BLaER1 treated with 17β-estradiol and CSF1 and Interleukin-3, amounts not matched to agents 10 nM and 100 nM (cell line): Measurements from ENCODE around the gene C14orf93.

Experiments
- H3K27ac ChIP-seq, 11 experiments: shearing (Covaris generic); formaldehyde crosslinking; 2 replicates each; pipeline ENCODE4 v1.8.1; 2022
- H3K27me3 ChIP-seq, 11 experiments: shearing (Covaris generic); formaldehyde crosslinking; 2 replicates each; pipeline ENCODE4 v1.8.1; 2022
- H3K36me3 ChIP-seq, 11 experiments: shearing (Covaris generic); formaldehyde crosslinking; 2 replicates each; pipeline ENCODE4 v1.8.1; 2022
- H3K4me1 ChIP-seq, 10 experiments: shearing (Covaris generic); formaldehyde crosslinking; 2 replicates each; pipeline ENCODE4 v1.8.1; 2022
- H3K4me2 ChIP-seq, 11 experiments: shearing (Covaris generic); formaldehyde crosslinking; 2 replicates each; pipeline ENCODE4 v1.8.1; 2022
- H3K4me3 ChIP-seq, 10 experiments: shearing (Covaris generic); formaldehyde crosslinking; 2 replicates each; pipeline ENCODE4 v1.8.1; 2022
- H3K9ac ChIP-seq, 11 experiments: shearing (Covaris generic); formaldehyde crosslinking; 2 replicates each; pipeline ENCODE4 v1.8.1; 2022
- H3K9me3 ChIP-seq, 11 experiments: shearing (Covaris generic); formaldehyde crosslinking; replicated peaks in 1 of 11; 2 replicates each; pipeline ENCODE4 v1.8.1; 2022
- H4K20me1 ChIP-seq, 11 experiments: shearing (Covaris generic); formaldehyde crosslinking; 2 replicates each; pipeline ENCODE4 v1.8.1; 2022
- Cebpa-rat ChIP-seq, 11 experiments: shearing (Covaris generic); IDR thresholded peaks; 2 replicates each; pipeline ENCODE4 v1.8.1; 2022

C14orf93 gene

DNA sequence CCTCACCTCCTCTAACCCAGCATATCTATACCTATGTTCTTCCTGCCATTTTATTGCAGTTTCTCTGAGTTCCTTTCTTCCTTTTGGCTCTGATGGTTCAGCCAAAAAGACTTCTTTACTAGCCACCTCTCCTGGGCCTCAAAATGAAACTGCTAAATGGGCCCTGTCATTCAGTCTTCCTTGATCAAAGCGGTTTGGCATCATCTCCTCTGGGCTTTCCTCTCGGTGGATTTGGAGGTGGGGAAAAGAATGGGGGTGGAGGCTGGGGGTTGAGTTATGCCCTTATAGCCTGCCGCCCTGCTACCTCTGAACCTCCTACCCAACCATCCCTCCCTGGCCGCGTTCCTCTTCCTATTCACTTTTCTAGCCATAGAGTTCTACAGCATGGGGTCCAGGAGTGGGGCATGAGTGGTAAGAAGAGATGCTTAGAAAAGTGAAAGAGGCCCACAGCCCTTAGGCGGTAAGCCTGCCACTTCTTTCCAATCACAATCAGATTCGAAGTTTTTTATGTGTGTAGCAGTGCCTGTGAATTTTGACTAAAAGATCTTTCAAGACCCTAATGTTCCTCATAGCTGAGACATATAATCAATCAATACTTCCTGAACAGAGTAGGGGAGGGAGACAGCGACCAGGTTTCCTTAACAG, 30.1 kb downstream of the C14orf93 start:
- Histone ChIP-seq H4K20me1 (peaks cover 0 to 32% (median 0%) of the 10 kb centered on the region in 11 experiments; a peak in 6 of 22 replicates), H3K4me2 (peak overlapping the region; percentile 32 to 98 (median 94); a peak in 20 of 22 replicates), H3K27me3 (peaks cover 20 to 40% (median 30%) of the 10 kb centered on the region in 11 experiments), H3K9me3 (no peaks in the 10 kb centered on the region), H3K9ac (peak overlapping the region in 7 of 11 experiments; percentile 33 to 85 (median 69); a peak in 13 of 22 replicates), H3K4me3 (peak overlapping the region in 8 of 10 experiments; percentile 52 to 84 (median 76); a peak in 15 of 20 replicates), H3K27ac (peak overlapping the region in 4 of 11 experiments; percentile 8 to 48 (median 32); a peak in 4 of 22 replicates), H3K4me1 (peaks cover 10 to 76% (median 67%) of the 10 kb centered on the region in 10 experiments), H3K36me3 (peaks cover 0 to 21% (median 8%) of the 10 kb centered on the region in 11 experiments; a peak in 12 of 22 replicates)
- TF ChIP-seq Cebpa-rat (IDR thresholded peaks at IDR 0.05) = no peak

DNA sequence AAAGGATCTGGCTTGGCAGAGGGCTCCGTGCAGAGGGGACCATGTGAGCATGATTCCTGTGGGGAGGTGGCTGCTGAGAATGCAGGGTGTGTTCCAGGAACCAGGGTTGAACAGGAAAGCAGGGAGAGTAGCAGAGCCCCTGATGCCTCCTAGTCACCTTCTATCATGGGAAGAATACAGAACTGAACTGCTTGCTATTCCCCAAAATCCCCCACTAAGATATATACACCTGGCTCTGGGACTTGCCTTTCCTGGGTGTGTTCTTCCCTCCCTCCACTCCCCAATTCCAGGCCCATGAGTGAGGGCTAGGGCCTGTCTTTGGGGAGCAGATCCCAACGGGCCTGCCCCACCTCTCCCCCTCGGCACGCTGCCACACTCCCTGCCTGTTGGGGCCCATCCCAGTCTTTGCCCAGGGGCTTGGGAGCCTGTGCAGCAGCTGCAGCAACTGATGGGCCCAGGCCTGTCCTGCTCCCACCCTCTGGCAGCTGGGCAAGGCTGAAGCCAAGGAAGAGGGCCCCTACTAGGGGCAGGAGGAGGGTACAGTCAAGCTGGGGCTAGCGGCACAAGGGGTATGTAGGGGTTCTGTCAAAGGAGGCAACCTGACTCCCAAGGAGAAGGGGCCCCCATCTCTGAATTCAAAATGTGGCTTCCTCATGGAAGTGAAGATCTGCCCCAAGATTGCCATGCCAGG, 30.8 kb downstream of the C14orf93 start:
- Histone ChIP-seq H3K9ac (peak overlapping the region in 4 of 11 experiments; percentile 12 to 85 (median 76); a peak in 4 of 22 replicates), H3K9me3 (no peaks in the 10 kb centered on the region), H3K36me3 (peaks cover 0 to 28% (median 16%) of the 10 kb centered on the region in 11 experiments; a peak in 14 of 22 replicates), H3K4me2 (peak overlapping the region in 9 of 11 experiments; percentile 78 to 98 (median 95); a peak in 18 of 22 replicates), H4K20me1 (peaks cover 0 to 32% (median 0%) of the 10 kb centered on the region in 11 experiments; a peak in 6 of 22 replicates), H3K27me3 (peaks cover 20 to 40% (median 30%) of the 10 kb centered on the region in 11 experiments), H3K4me3 (peak overlapping the region in 3 of 10 experiments; percentile 71 to 82 (median 77); a peak in 1 of 20 replicates), H3K4me1 (peaks cover 10 to 69% (median 62%) of the 10 kb centered on the region in 10 experiments), H3K27ac (peak overlapping the region in 1 of 11 experiments; percentile 9; a peak in 1 of 22 replicates)
- TF ChIP-seq Cebpa-rat (IDR thresholded peaks at IDR 0.05) = no peak

DNA sequence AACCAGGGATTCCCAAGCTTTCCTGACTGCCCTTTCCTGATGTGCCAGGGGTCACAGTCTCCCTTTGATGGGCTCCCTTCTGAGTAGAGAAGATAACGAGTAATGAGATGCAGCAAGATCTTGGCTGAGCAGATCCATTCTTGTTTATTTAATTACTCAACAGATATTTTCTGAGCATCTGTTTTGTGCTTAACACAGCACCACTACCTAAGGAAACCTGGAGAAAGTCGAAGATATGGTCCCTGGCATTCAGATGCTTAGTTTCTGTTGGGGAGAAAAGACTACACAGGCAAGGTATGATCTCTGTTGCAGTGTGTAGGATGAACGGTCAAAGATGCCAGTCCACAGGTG, 31.5 kb downstream of the C14orf93 start:
- no peak for TF ChIP-seq Cebpa-rat (IDR thresholded peaks at IDR 0.05)
- peaks cover 0 to 32% (median 0%) of the 10 kb centered on the region in 11 experiments; a peak in 6 of 22 replicates for H4K20me1 ChIP-seq
- H3K27me3 ChIP-seq = peaks cover 20 to 40% (median 30%) of the 10 kb centered on the region in 11 experiments
- H3K27ac ChIP-seq = no peak overlapping the region
- no peak overlapping the region for H3K4me3 ChIP-seq
- H3K4me2 ChIP-seq = peak overlapping the region in 6 of 11 experiments; percentile 17 to 98 (median 86); a peak in 11 of 22 replicates
- peaks cover 0 to 32% (median 19%) of the 10 kb centered on the region in 11 experiments; a peak in 14 of 22 replicates for H3K36me3 ChIP-seq
- peak overlapping the region in 2 of 11 experiments; percentile 19 to 69; a peak in 1 of 22 replicates for H3K9ac ChIP-seq
- no peaks in the 10 kb centered on the region for H3K9me3 ChIP-seq
- H3K4me1 ChIP-seq = peaks cover 10 to 63% (median 57%) of the 10 kb centered on the region in 10 experiments

DNA sequence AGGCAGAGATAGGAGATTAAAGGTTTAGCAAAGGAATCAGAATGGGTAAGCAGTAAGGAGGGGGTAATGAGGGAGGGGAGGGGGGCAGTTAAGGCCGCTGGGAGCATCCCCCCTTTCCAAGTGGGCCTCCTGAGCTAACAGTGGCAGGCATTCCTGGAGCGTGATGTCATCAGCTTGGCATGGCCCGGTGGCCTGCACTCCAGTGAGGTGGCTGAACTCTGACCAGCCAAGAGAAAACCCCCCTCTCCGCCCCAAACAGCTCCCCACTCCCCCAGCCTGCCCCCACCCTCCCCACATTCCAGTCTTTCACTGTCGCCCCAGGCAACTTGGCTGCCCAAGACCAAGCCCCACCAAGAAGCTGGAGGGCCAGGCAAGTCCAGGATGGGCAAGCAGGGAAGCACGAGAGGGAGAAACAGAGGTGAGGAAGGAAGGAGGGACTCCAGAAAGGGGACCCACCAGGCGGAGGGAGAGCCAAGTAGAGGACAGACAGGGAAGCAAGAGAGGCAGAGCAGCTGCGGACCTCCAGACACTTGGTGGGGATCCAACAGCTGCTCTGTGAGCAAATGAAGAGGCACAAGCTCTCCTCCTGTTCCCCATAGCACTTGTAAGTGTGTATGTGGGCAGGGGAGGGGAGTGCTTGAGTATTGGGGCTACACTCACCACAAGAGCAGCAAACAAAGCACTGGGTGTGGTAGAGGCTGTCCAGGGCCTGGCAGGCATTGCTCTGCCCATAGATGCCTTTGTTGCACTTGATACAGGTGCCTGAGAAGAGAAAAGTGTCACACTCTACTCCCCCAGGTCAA, 32.1 kb downstream of the C14orf93 start:
- H4K20me1 ChIP-seq = peaks cover 0 to 32% (median 0%) of the 10 kb centered on the region in 11 experiments; a peak in 6 of 22 replicates
- H3K4me1 ChIP-seq = peaks cover 10 to 57% (median 54%) of the 10 kb centered on the region in 10 experiments
- H3K27me3 ChIP-seq = peaks cover 20 to 40% (median 30%) of the 10 kb centered on the region in 11 experiments
- H3K4me2 ChIP-seq = peak overlapping the region in 8 of 11 experiments; percentile 26 to 98 (median 71); a peak in 9 of 22 replicates
- no peak overlapping the region for H3K4me3 ChIP-seq
- peaks cover 0 to 38% (median 24%) of the 10 kb centered on the region in 11 experiments; a peak in 14 of 22 replicates for H3K36me3 ChIP-seq
- H3K9me3 ChIP-seq = no peaks in the 10 kb centered on the region
- no peak overlapping the region for H3K27ac ChIP-seq
- peak overlapping the region in 5 of 11 experiments; percentile 19 to 69 (median 37); a peak in 4 of 22 replicates for H3K9ac ChIP-seq
- TF ChIP-seq Cebpa-rat (IDR thresholded peaks at IDR 0.05) = no peak

DNA sequence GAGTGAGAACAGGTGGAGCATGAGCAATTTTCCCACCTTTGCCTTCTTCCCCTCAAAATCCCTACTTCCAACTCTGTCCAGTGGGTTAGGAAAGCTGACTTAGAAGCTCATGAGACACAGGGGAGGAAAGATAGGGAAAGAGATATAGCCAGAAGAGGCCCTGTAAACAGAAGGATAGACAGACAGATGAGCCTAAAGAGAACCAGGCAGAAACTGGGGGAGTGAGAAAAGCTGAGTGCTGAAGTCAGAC, 32.6 kb downstream of the C14orf93 start:
- H3K36me3 ChIP-seq = peaks cover 0 to 43% (median 27%) of the 10 kb centered on the region in 11 experiments; a peak in 14 of 22 replicates
- TF ChIP-seq Cebpa-rat (IDR thresholded peaks at IDR 0.05) = no peak
- H3K27ac ChIP-seq = no peak overlapping the region
- peak overlapping the region in 10 of 11 experiments; percentile 13 to 74 (median 46); a peak in 12 of 22 replicates for H3K4me2 ChIP-seq
- peak overlapping the region in 5 of 11 experiments; percentile 19 to 41 (median 37); a peak in 5 of 22 replicates for H3K9ac ChIP-seq
- peaks cover 0 to 32% (median 0%) of the 10 kb centered on the region in 11 experiments; a peak in 6 of 22 replicates for H4K20me1 ChIP-seq
- peaks cover 20 to 40% (median 30%) of the 10 kb centered on the region in 11 experiments for H3K27me3 ChIP-seq
- H3K4me1 ChIP-seq = peaks cover 10 to 57% (median 52%) of the 10 kb centered on the region in 10 experiments
- H3K9me3 ChIP-seq = no peaks in the 10 kb centered on the region
- no peak overlapping the region for H3K4me3 ChIP-seq

DNA sequence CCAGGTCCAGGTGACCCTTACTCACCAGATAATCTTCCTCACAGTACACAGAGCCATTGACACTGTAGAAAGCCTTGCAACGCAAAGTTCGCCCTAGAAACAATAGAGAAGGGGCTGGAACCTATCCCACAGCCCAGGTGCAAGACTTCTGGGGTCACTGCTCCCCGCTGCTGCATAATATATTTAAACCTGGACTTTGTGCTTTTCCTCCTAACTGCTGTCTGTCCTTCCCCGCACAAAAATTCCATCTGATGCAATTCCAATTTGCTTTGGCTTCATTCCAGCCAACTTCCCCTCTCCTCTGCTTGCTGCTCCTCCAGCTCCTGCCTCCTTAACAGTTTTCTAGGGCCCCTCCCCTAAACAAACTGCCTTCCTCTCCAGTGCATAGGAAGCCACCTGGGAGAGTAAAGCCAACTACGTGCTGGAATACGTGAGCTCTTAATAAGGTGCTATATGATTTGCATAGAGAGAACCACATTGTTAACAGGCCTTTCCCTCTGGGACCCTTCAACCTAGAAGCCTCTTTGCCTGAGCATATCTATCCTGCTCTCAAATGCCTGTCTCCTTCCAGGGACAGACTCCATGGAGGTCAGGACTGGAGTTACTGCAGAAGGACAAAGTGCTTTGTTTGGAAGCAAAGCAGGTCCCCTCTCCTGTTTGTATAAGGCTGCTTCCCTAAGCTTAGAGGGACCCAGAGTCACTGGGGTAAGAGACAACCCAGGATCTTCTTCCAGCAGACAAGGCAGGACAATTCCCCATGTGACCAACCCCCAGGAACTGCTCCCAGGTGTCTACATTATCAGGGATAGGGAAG, 33.1 kb downstream of the C14orf93 start:
- Histone ChIP-seq H3K9me3 (no peaks in the 10 kb centered on the region), H3K36me3 (peaks cover 0 to 47% (median 30%) of the 10 kb centered on the region in 11 experiments; a peak in 14 of 22 replicates), H3K27me3 (peaks cover 16 to 35% (median 25%) of the 10 kb centered on the region in 11 experiments), H3K9ac (peak overlapping the region in 6 of 11 experiments; percentile 15 to 41 (median 36); a peak in 7 of 22 replicates), H3K27ac (no peak overlapping the region; a peak in 1 of 22 replicates), H3K4me3 (no peak overlapping the region), H3K4me2 (peak overlapping the region; percentile 13 to 74 (median 38); a peak in 18 of 22 replicates), H4K20me1 (peaks cover 0 to 32% (median 0%) of the 10 kb centered on the region in 11 experiments; a peak in 6 of 22 replicates), H3K4me1 (peaks cover 10 to 54% (median 51%) of the 10 kb centered on the region in 10 experiments)
- no peak for TF ChIP-seq Cebpa-rat (IDR thresholded peaks at IDR 0.05)

DNA sequence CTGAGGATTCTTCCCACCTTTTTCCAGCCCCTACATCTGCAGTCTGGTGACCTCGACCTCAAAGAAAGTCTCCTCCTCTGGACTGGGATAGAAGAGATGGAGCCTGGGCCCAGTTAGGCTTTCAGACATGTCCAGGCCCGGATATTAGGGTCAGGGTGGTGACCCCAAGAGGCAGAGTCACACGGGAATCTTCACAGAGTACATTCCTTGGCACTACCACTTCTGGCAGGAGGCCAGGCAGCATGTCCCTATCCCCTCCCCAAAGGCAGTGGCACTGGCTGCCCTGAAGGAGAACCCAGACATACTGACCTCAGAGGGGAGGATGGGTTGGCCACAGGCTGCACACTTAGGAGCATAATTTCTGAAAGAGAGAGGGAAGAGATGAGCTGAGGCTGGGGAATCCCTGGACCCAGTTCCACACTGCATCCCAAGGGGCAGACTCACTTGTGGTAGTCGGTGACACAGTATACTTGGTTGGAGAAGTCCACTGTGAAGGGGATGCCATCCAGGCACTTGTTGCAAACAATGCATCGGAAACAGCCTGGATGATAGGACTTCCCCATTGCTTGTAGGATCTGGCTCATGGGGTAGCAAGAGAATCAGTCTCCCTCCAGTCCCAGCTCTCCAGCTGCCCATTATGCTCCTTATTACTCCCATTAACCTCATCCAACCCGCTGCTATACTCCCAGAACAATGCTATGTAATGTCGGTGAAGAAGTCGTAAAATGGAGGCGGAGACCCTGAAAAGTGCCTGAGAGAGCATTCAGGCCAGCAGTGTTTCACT, 35.2 kb downstream of the C14orf93 start:
- H3K9me3 ChIP-seq = no peaks in the 10 kb centered on the region
- H4K20me1 ChIP-seq = peaks cover 0 to 29% (median 0%) of the 10 kb centered on the region in 11 experiments; a peak in 6 of 22 replicates
- H3K4me1 ChIP-seq = peaks cover 9 to 37% (median 33%) of the 10 kb centered on the region in 10 experiments
- H3K27me3 ChIP-seq = peaks cover 0 to 14% (median 6%) of the 10 kb centered on the region in 11 experiments; a peak in 11 of 22 replicates
- peaks cover 0 to 52% (median 31%) of the 10 kb centered on the region in 11 experiments; a peak in 14 of 22 replicates for H3K36me3 ChIP-seq
- H3K4me3 ChIP-seq = no peak overlapping the region
- H3K4me2 ChIP-seq = no peak overlapping the region
- H3K9ac ChIP-seq = peak overlapping the region in 1 of 11 experiments; percentile 47; a peak in 1 of 22 replicates
- H3K27ac ChIP-seq = no peak overlapping the region; a peak in 1 of 22 replicates
- TF ChIP-seq Cebpa-rat (IDR thresholded peaks at IDR 0.05) = no peak
